Progenitor cell of endocrine pancreas (in vitro differentiated cells): ENCODE data around the gene EP400. TPM values are rescaled to one million over a fixed set of nuclear protein-coding genes. Genes with fewer than 3 reads are reported as not detected.

Experiments used
- DNase-seq: peaks from one replicate; pipeline ENCODE4 v3.0.0; 2021; ENCODE audit warnings: low spot score; ENCODE audit not compliant: unreplicated experiment
- H3K27ac Mint-ChIP-seq: 2 replicates; pipeline ENCODE4 v1.8.0; 2021; ENCODE audit warnings: mild to moderate bottlenecking, moderate library complexity, mixed read lengths
- H3K27me3 Mint-ChIP-seq: 2 replicates; pipeline ENCODE4 v1.8.0; 2021; ENCODE audit warnings: mixed read lengths
- H3K36me3 Mint-ChIP-seq: 2 replicates; pipeline ENCODE4 v1.8.0; 2022; ENCODE audit warnings: mixed read lengths; ENCODE audit not compliant: insufficient read depth
- H3K4me1 Mint-ChIP-seq: 2 replicates; pipeline ENCODE4 v1.8.0; 2021; ENCODE audit warnings: low read depth, mixed read lengths
- H3K4me3 Mint-ChIP-seq: 2 replicates; pipeline ENCODE4 v1.8.0; 2021; ENCODE audit warnings: low read depth, mild to moderate bottlenecking, moderate library complexity, mixed read lengths
- H3K9me3 Mint-ChIP-seq: 2 replicates; pipeline ENCODE4 v1.8.0; 2021; ENCODE audit warnings: low read depth, mixed read lengths
- CTCF ChIP-seq: fragments of 200-600 bp; sonication (generic); IDR thresholded peaks from one replicate; pipeline ENCODE4 v1.5.0; 2021; ENCODE audit warnings: antibody characterized with exemption, mild to moderate bottlenecking; ENCODE audit not compliant: unreplicated experiment
- total RNA-seq: library from RNA; stranded (reverse); gene quantifications from 2 replicates; pipeline ENCODE4 v1.2.1, GENCODE V29; 2021

EP400 gene
- total RNA-seq, 1 donor from 2014 or later, result 66.6 TPM

DNA sequence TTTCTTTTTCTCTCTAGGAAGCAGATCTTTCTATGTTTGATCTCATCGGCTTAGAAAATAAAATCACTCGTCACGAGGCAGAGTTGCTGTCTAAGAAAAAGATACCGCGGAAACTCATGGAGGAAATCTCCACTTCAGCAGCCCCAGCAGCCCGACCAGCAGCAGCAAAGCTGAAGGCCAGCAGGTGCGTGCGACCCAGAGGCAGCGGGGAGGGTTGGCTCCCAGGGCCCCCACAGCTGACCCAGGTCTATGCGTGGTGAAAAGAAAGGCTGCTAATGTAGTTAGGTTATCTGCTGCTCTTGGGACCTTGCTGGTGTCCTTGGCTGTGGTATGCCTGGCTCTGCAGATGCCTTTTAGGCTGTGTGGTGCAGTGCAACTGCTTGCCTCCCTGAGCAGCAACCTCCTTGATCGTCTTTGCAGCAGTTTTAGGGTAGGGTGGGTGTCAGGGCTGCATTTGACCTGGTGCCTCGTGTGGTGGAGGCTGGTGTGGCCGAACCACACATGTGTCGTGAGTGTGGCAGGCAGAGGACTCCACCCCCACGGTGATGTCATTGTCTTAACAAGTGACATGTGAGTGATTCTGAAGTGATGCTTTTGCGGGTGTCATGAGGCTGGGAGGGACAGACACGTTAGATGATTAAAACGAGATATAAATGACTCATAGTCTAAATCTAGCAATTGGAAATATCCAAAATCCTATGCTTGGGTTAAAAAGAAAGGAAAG, 68.6 kb downstream of the EP400 start:
- H3K4me1 Mint-ChIP-seq, result no peaks in the 10 kb centered on the region
- H3K4me3 Mint-ChIP-seq, result no peak overlapping the region
- no peak for TF ChIP-seq CTCF
- DNase-seq, result no peak
- peaks cover 16% of the 10 kb centered on the region for H3K36me3 Mint-ChIP-seq
- H3K27me3 Mint-ChIP-seq, result no peaks in the 10 kb centered on the region
- H3K9me3 Mint-ChIP-seq, result no peaks in the 10 kb centered on the region
- no peak overlapping the region for H3K27ac Mint-ChIP-seq

GRCh38 chr12:132019891-132020290, 70.1 kb downstream of the EP400 start:
- Mint-ChIP-seq H3K4me1 (no peaks in the 10 kb centered on the region), H3K4me3 (no peak overlapping the region), H3K27me3 (no peaks in the 10 kb centered on the region), H3K27ac (no peak overlapping the region), H3K9me3 (no peaks in the 10 kb centered on the region), H3K36me3 (peaks cover 13% of the 10 kb centered on the region)
- TF ChIP-seq CTCF, result no peak
- no peak for DNase-seq

DNA sequence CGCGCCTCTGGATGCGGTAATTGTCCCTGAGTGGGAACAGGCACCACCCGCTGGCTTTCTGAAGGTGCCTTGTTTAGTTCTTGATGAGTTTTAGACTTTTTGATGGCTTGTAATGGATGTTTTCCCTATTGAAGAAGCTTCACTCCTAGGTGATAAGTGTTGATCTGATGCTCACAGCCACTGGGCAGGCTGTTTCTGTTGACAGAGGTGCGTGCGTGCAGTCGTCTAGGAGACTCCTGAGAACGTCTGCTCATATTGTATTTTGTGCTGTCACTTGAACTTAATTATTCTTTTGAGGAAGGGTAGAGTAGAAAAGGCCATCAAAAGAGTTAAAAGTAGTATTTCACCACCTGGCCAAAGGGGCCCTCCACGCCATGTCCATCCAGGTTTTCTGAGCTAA, 70.5 kb downstream of the EP400 start:
- no peaks in the 10 kb centered on the region for H3K27me3 Mint-ChIP-seq
- no peak for TF ChIP-seq CTCF
- H3K27ac Mint-ChIP-seq, result peak overlapping the region; percentile 17
- no peaks in the 10 kb centered on the region for H3K9me3 Mint-ChIP-seq
- DNase-seq, result no peak
- peaks cover 12% of the 10 kb centered on the region for H3K36me3 Mint-ChIP-seq
- H3K4me1 Mint-ChIP-seq, result no peaks in the 10 kb centered on the region
- H3K4me3 Mint-ChIP-seq, result no peak overlapping the region

- Mint-ChIP-seq H3K4me1 (no peaks in the 10 kb centered on the region), H3K27ac (peak overlapping the region; percentile 87), H3K9me3 (no peaks in the 10 kb centered on the region), H3K4me3 (no peak overlapping the region), H3K27me3 (no peaks in the 10 kb centered on the region), H3K36me3 (peaks cover 11% of the 10 kb centered on the region)
- DNase-seq, result no peak
- no peak for TF ChIP-seq CTCF
Measured at GRCh38 chr12:132021031-132021871, 71.5 kb downstream of the EP400 start.

DNA sequence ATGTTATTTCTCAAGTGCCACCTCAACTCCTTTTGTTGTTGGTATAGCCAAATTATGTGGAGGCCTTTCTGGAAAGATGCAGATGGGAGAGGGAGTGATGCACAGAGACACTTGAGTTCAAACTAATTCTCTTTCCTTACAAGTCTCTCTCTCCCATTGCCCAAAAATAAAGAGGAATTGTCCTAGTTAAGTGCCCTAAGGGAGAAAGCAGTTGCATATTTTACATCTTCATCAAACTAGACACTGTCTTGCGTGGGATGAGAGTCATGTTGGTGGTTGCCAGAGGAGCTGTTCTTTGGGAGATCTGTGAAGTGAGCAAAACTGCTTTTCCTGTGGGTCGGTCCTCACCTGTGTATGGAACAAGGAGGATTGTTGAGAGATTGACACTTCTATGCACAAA, 72.2 kb downstream of the EP400 start:
- Mint-ChIP-seq H3K4me1 (no peaks in the 10 kb centered on the region), H3K36me3 (peaks cover 11% of the 10 kb centered on the region), H3K27me3 (no peaks in the 10 kb centered on the region), H3K9me3 (no peaks in the 10 kb centered on the region), H3K27ac (peak overlapping the region; percentile 21), H3K4me3 (no peak overlapping the region)
- no peak for DNase-seq
- TF ChIP-seq CTCF, result no peak
